HG03442 (cell line): ENCODE data around the gene ZMYND11.

Experiments
- ATAC-seq: cut with Tn5 transposase; IDR thresholded peaks from one replicate; pipeline ENCODE4 v1.9.1; 2021; ENCODE audit warnings: mild to moderate bottlenecking, moderate library complexity; ENCODE audit not compliant: unreplicated experiment

Gene ZMYND11

DNA sequence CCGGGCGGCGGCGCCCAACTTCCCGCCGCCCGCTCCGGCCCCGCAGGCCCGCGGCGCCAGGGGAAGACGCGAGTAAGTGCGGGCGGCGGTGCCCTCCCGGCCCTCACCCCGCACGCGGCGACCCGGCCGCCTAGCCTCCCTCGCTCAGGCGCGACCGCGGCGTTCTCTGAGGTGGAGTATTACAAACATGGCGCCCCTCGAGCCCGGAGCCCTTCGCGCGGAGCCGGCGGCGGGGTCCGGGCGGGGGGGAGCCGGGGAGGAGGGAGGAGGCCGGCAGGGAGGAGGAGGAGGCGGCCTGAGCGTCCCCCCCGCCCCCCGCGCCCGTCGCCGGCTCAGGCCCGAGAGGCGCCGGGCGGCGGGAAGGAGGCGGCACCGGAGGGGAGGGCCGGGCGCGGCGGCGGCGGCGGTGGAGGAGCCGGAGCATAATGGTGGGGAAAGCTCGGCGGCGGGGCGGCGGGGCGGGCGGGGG, at the start of gene ZMYND11:
TSS of gene ZMYND11 (plus strand) at position 324 of the 469 bp plus-strand sequence. CDS start 44,558 bp downstream, outside the sequence.
- ATAC-seq: peak; percentile 41

DNA sequence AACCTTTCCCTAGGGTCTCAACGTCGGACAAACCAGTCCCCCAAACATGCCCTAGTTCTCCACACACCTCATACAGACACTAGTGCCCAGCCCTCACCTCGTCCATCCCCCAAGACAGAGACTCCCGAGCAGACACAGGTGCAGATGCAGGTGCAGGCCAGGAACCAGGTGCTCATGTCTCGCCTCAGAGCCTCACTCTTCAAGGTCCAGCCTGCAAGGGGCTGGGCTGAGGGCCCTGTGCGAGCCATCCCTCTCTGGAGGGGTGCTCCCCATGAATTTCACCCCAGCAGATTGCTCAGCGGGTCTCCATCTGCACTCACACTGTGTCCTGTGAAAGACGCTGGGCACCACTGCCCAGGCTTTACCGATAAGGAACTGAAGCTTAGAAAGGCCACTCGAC, 49.2 kb upstream of the ZMYND11 start:
- ATAC-seq: no peak

DNA sequence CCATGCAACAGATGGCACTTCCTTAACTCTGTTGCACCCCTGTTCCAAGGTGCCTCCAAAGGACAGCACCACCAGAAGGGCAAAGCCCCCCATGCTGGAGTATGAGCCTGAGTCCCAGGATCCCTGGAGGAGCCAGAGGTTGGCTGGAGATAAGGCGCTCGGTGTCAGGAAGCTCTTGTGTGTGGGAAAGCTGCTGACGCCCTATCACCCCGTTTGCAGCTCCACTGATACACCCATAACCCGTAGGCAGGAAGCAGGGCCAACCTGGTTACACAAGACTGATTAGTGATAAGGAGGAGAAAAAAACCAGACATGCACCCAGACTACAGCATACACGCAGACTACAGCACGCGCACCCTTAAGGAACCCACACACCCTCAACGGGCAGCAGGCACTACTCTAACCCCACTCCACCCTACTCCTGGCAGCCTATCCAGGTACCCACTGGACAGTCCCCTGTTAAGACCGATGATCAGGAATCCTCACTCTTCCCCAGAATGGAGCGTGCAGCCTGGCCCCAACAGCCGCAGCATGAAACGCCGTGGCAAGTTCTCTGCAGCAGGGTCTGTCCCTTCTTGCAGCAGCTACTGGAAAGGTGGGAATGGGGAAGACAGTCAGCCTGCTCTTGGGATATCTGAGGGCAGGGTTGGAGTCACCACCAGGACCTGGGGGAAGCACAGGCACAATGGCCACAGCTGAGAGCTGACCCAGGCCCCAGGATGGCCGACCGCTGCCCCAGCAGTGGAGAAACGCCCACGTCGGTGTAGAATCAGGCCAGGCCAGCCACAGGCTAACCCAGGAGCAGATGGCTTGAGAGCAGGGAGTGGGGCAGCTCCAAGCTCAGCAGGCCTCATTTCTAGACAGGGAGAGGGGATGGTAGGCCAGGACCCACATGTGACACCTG, 47.8 kb upstream of the ZMYND11 start:
- no peak for ATAC-seq

DNA sequence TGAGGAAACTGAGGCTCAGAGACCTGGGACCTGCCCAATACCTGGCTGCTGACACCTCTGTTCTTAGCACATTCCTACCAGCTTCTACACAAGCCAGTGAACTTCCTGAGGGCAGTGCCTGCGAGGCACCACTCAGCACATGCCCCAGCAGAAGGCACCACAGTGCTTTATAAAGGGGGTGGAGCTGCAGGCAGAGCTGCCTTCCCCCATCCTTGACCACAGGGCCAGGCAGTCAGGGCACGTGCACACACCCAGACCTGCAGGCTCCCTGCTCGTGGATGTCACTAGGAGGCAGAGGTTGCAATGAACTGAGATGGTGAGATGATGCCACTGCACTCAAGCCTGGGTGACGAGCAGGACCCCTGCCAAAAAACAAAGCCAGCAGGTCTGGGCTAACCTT, 47.0 kb upstream of the ZMYND11 start:
- ATAC-seq: no peak

DNA sequence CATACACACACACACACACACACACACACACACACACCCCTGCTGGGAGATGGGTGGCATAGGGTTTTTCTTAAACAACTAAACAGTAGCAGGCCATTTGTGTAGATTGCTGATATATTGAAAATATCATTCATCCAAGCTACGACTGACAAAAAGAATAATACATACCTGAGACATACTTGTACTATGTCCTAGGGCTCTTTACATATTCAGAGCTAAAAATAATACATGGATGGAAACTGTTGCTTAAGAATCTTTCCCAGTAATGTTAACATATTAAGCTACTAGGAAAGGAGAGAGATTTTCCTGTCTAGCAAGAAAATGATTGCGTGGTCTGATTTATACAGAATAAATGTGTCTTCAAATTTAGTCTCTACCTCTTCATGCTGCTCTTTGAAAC, 46.0 kb upstream of the ZMYND11 start:
- ATAC-seq: no peak

DNA sequence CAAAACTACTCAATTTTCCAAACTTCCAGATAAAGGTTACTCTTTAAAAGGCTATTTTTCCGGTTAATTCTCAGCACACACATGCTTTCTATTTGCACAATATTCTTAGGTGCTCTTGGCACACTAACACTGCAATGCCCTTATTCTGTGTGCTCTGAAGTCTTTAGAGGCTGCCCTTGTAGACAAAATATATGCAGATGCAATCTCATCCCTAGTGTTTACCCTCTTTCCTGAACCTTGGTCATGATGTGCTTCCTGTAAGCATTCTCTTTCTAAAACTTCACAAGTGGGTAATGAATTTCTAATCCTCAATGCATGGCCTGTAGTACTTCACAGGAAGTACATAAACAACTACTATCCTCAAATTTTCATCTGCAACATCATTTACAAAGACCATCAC, 45.1 kb upstream of the ZMYND11 start:
- no peak for ATAC-seq

DNA sequence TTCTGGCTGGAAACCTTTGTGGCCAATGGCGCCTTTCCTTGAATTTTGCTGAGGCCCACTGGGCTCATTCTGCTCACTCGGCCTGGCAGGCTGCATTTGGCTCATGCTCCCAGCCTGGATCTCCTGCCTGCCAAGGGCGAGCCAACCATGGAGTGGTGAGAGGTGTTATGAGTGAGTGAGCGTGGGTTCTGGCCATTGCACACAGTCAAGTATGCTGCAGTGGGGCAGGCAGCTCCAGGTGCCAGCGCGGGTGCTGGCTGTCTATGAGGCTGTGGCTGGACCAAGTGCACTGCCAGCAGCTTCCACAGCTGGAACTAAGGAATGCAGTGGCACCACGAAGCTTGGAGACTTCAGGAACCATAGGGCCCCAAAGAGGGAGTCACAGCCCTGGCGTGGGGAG, 43.9 kb upstream of the ZMYND11 start:
- ATAC-seq: no peak

DNA sequence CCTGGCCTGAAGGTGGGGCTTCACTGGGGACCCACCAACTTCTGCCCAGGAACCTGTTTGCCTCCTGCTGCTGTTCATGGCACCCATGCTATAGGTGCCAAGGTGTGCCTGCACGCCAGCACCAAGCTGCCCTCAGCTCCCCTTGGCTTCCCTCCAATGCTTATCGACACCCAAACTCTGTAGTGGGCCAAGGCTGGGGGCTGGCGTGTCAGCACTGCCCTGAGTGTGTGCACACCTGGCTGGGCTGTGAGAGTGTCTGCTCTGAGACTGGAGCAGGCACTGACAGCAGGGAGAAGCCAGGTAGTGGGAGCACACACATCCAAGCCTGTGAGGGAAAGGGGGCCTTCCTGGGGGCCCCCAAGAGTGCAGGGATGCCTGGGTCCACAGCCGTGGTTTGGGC, 43.1 kb upstream of the ZMYND11 start:
- no peak for ATAC-seq

DNA sequence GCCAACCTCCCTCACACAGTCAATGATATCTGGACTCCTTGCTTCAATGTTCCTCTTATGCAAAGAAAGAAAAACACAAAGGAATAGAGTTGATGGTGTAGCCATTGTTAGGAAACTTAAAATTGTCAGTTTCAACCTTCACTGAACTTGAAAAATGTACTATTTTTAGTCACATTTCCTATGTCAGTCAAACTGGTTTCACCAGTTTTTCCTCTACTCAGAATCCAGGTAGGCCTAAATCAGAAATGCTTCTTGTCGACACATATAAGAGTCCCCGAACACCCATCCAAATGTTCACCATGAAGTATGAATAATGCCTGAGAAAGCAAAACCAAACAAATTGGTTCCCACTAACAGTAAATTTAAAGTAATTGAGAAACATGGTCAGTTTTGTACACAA, 42.4 kb upstream of the ZMYND11 start:
- ATAC-seq: no peak

DNA sequence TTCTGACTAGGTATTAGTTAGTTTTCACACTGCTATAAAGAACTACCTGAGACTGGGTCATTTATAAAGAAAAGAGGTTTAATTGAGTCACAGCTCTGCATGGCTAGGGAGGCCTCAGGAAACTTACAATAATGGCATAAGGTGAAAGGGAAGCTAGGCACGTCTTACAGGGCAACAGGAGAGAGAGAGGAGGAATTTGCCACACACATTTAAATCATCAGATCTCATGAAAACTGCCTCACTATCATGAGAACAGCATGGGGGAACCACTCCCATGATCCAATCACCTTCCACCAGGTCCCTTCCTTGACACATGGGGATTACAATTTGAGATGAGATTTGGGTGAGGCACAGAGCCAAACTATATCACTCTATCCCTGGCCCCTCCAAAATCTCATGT, 40.6 kb upstream of the ZMYND11 start:
- no peak for ATAC-seq

DNA sequence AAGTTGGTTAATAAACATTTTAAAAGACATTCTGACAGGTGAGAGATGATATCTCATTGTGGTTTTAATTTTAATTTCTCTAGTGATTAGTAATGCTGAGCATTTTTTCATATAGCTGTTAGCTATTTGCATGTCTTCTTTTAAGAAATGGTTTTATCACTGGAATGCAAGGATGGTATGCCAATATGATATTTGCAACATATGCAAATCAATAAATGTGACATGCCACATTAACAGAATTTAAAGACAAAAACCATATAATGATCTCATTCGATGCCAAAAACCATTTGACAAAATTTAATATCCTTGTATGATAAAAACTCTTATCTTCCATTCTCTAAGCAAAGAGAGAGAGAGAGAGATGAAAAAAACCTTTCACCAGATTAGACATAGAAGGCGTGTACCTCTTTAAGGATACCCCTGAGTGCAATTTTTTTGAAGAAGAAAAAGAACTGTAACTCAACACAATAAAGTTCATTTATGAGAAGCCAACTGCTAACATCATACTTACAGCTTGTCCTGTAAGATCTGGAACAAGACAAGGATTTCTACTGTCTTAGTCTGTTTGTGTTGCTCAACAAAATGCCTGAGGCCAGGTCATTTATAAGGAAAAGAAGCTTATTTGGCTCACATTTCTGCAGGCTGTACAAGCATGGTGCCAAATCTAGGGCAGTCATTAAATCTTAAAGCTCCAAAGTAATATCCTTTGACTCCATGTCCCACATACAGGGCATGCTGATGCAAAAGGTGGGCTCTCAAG, 39.7 kb upstream of the ZMYND11 start:
- ATAC-seq: no peak

DNA sequence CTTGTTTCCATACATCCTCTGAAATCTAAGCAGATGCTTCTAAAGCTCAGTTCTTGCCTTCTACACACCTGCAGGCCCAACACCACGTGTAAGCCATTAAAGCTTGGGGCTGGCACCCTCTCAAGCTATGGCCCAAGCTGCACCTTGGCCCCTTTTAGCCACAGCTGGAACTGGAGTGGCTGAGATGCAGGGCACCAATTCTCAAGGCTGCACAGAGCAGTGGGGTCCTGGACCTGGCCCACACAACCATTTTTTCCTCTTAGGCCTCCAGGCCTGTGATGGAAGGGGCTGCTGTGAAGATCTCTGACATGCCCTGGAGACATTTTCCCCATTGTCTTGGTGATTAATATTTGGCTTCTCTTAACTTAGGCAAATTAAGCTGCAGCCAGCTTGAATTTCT, 38.8 kb upstream of the ZMYND11 start:
- ATAC-seq: no peak

DNA sequence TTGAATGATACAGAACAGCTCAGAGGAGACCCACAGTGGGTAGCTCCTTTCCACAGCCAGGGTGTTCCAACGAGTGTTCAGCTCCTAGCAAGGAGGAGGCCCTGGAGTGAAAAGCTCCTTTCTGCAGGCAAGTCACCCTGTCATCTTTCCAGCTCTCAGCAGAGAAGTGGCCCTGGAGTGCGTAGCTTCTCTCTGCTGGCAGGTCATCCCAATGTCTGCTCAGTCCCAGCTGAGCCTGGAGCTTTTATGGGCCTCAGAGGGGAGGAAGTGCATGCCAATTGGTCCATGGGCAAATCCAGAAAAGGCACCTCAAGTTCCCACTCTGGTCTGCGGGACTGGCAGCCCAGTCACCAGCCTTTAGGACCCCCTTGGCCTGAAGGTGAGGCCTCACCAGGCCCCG, 30.8 kb upstream of the ZMYND11 start:
- no peak for ATAC-seq

DNA sequence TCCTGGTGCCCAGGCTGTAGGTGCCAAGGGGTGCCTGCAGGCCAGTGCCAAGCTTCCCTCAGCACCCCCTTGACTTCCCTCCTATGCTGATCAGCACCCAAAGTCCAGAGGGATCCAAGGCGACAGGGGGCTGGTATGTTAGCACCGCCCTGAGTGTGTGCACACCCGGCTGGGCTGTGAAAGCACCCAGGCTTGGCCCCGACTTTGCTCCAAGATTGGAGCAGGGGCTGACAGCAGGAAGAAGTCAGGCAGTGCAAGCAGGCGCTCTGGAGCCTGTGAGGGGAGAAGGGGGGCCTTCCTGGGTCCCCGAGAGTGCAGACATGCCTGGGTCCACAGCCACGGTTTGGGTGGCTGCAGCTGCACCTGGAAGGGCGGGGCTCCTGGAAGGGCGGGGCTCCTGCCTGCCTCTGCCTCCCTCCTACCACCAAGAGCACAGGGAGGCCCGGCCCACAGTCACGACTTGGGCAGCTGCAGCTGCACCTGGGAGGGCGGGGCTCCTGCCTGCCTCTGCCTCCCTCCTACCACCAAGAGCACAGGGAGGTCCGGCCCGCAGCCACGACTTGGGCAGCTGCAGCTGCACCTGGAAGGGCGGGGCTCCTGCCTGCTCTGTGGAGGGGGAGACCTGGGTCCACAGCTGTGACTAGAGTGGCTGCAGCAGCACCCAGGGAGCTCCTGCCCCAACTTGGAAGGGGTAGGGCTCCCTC, 30.2 kb upstream of the ZMYND11 start:
- ATAC-seq: no peak

DNA sequence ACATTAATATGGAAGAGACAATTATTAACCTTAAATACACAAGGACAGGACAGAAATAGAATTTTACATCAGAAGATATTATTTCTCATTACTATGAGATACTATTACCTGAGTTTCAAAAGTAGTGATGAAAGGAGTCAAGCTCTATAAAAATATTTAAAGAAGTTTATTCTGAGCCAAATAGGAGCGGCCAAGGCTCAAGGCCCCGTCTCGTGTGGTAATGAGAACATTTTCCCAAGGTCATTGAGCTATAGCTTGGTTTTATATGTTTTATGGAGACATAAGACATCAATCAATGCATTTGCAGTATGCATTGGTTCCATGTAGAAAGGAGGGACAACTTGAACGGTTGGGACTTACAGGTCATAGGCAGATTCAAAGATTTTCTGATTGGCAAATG, 29.4 kb upstream of the ZMYND11 start:
- no peak for ATAC-seq

DNA sequence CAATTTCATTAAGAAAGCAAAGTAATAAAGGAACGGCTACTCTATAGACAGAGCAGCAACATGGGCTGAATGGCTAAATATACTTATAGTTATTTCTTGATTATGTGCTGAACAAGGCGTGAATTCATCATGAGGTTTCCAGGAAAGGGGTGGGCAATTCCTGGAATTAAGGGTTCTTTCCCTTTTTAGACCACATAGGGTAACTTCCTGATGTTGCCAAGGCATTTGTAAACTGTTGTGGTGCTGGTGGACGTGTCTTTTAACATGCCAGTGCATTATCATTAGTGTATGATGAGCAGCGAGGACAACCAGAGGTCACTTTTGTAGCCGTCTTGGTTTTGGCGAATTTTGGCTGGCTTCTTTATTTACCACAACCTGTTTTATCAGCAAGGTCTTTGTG, 28.5 kb upstream of the ZMYND11 start:
- no peak for ATAC-seq

DNA sequence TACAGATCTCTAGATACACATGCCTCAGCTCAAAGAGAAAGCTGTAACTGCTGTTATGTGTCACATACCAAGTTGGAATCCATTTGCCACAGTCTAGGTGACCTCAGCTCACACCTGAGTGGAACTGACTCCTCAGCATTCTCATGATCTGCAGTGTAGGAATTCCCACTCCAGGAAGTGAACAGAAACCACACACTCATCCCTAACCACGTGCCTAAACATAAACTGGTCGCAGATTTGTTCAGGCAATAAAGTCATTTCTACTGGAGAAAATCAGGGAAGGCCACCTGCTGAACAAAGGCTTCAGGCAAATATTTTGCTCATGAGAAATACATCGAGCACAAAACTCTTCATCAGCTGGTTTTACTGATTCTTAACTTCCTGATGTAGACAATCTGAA, 23.0 kb upstream of the ZMYND11 start:
- ATAC-seq: no peak

DNA sequence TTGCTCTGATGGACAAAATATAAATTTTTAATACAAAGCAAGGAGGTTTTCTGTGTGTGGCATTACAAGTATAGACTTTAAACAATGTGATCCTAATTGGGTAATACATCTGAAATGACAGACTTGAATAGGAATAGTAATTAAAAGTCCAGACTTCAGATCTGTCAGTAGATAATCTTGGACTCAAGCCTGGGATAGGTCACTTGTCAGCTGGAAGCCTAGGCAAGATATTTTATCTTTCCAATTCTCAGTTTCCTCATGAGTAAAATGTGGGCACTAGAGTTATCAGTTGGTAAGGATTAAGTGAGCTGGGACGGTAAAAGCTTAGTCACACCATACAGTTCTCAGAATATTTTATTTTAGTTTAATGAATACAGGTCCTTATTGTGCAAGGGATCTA, 10.4 kb upstream of the ZMYND11 start:
- ATAC-seq: no peak

DNA sequence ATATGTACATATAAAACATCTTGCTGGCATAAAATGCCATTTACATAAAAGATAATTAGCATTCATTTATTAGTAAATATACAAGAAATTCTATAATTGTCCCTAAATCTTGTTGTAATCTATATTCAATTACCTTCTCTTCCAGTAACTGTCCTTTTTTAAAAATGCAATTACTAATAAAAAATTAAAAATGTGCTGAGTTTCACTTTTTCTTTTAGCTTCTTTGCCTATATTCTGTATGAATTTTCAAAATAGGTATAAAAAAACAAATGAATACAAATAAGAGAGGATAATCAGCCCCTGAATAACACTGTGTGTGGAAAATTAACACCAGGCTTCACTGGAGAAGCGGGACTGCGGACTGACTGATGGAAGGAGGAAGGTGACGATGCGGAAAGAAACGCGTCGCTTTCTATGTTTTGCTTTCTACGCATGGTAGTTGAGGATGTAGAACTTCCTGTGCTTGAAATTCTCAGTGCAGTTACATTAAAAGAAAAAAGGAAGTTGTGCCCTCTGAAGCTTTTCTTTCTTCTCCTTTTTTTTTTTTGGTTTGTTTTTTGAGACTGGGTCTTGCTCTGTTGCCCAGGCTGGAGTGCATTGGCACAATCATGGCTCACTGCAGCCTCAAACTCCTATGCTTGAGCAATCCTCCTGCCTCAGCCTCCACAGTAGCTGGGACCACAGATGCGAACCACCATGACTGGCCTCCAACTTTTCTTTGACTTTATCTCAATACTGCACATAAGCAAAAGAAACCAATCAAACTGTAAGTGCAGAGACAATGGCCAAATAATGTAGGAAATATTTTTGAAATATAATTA, 7.4 kb upstream of the ZMYND11 start:
- peak; percentile 55 for ATAC-seq

DNA sequence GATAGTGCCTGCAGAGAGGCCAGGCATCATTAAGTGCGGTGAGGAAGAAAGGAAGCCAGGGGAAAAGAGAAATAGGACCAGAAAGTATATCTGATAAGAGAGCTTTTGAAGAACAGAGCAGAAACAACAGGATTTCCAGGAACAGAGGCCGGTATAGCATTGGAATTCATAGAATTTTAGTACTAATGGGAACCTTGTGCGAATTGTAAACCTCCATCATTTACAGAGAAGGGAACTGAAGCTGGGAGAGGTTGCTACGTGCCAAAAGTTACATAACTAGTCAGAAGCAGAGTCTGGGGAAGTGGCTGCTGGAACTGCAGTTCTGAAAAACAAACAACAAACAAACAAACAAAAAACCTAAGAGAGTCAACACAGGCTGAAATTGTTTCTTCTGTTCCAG, 5.4 kb upstream of the ZMYND11 start:
- ATAC-seq: no peak
